ENCODE results near the gene ISOC1. TPM values are rescaled to one million over a fixed set of nuclear protein-coding genes. Genes with fewer than 3 reads are reported as not detected.
A peak's percentile ranks its signal among the peaks of the same experiment; 100 is the strongest.

Gene ISOC1
- total RNA-seq, 2 donors from 2014 or later: 48.5 to 56.7 TPM

GRCh38 chr5:129065721-129066120 is 28.8 kb upstream of the ISOC1 start:
- Histone ChIP-seq H3K4me1 (ENCODE audit: control insufficient read depth, insufficient read depth, low read length) (peaks cover 18% of the 10 kb centered on the region), H3K27me3 (ENCODE audit: control insufficient read depth, insufficient read depth, low read length, poor library complexity, severe bottlenecking) (peaks cover 12% of the 10 kb centered on the region), H3K9me3 (ENCODE audit: control insufficient read depth, low read length) (no peaks in the 10 kb centered on the region), H3K9ac (ENCODE audit: extremely low read depth, low read length, poor library complexity, severe bottlenecking) (no peak overlapping the region), H3K27ac (ENCODE audit: low read depth, low read length) (no peak overlapping the region), H3K36me3 (ENCODE audit: control insufficient read depth, insufficient read depth, low read length) (no peaks in the 10 kb centered on the region), H3K4me3 (ENCODE audit: low read length) (no peak overlapping the region)
- no peak overlapping the region for H3K27ac Mint-ChIP-seq
- DNase-seq: no peak
- H3K27me3 Mint-ChIP-seq (ENCODE audit: insufficient read depth): peaks cover 28% of the 10 kb centered on the region
- WGBS, 2 experiments (ENCODE audit: insufficient coverage in 1 of 2, insufficient read length in 1 of 2): 86 to 90% methylated on average over 2 of the region's 2 CpGs
- H3K9me3 Mint-ChIP-seq: no peaks in the 10 kb centered on the region
- no peak overlapping the region for H3K4me3 Mint-ChIP-seq
- H3K36me3 Mint-ChIP-seq (ENCODE audit: low read depth): no peaks in the 10 kb centered on the region
- no peak for TF ChIP-seq CTCF (conservative IDR thresholded peaks at IDR 0.05)
- peaks cover 44% of the 10 kb centered on the region for H3K4me1 Mint-ChIP-seq

- H3K4me3 ChIP-seq (ENCODE audit: low read length): peak overlapping the region; percentile 20
- H3K9ac ChIP-seq (ENCODE audit: extremely low read depth, low read length, poor library complexity, severe bottlenecking): no peak overlapping the region
- no peak overlapping the region for H3K27ac ChIP-seq (ENCODE audit: low read depth, low read length)
- DNase-seq: no peak
- no peaks in the 10 kb centered on the region for H3K36me3 ChIP-seq (ENCODE audit: control insufficient read depth, insufficient read depth, low read length)
- H3K4me1 ChIP-seq (ENCODE audit: control insufficient read depth, insufficient read depth, low read length): peaks cover 18% of the 10 kb centered on the region
- no peak for TF ChIP-seq CTCF (conservative IDR thresholded peaks at IDR 0.05)
- Mint-ChIP-seq H3K4me1 (peaks cover 46% of the 10 kb centered on the region), H3K9me3 (no peaks in the 10 kb centered on the region), H3K27ac (no peak overlapping the region), H3K4me3 (no peak overlapping the region), H3K36me3 (ENCODE audit: low read depth) (no peaks in the 10 kb centered on the region), H3K27me3 (ENCODE audit: insufficient read depth) (peaks cover 17% of the 10 kb centered on the region)
- H3K9me3 ChIP-seq (ENCODE audit: control insufficient read depth, low read length): no peaks in the 10 kb centered on the region
- no peaks in the 10 kb centered on the region for H3K27me3 ChIP-seq (ENCODE audit: control insufficient read depth, insufficient read depth, low read length, poor library complexity, severe bottlenecking)
Measured at GRCh38 chr5:129067745-129068144, 26.8 kb upstream of the ISOC1 start.

- Histone ChIP-seq H3K9me3 (ENCODE audit: control insufficient read depth, low read length) (no peaks in the 10 kb centered on the region), H3K4me1 (ENCODE audit: control insufficient read depth, insufficient read depth, low read length) (peaks cover 18% of the 10 kb centered on the region), H3K27ac (ENCODE audit: low read depth, low read length) (no peak overlapping the region), H3K9ac (ENCODE audit: extremely low read depth, low read length, poor library complexity, severe bottlenecking) (no peak overlapping the region), H3K27me3 (ENCODE audit: control insufficient read depth, insufficient read depth, low read length, poor library complexity, severe bottlenecking) (no peaks in the 10 kb centered on the region), H3K4me3 (ENCODE audit: low read length) (no peak overlapping the region), H3K36me3 (ENCODE audit: control insufficient read depth, insufficient read depth, low read length) (no peaks in the 10 kb centered on the region)
- H3K9me3 Mint-ChIP-seq: no peaks in the 10 kb centered on the region
- peaks cover 9% of the 10 kb centered on the region for H3K27me3 Mint-ChIP-seq (ENCODE audit: insufficient read depth)
- no peaks in the 10 kb centered on the region for H3K36me3 Mint-ChIP-seq (ENCODE audit: low read depth)
- no peak overlapping the region for H3K4me3 Mint-ChIP-seq
- DNase-seq: no peak
- 83% methylated on average over 1 of the region's 2 CpGs; no CpG with 5 or more reads in 1 of the 2 experiments for WGBS, 2 experiments (ENCODE audit: insufficient coverage in 1 of 2, insufficient read length in 1 of 2)
- no peak overlapping the region for H3K27ac Mint-ChIP-seq
- peaks cover 39% of the 10 kb centered on the region for H3K4me1 Mint-ChIP-seq
- TF ChIP-seq CTCF (conservative IDR thresholded peaks at IDR 0.05): no peak
Measured at GRCh38 chr5:129069292-129069691, 25.3 kb upstream of the ISOC1 start.
